GM18868 (cell line): ENCODE data around the gene RMDN3.

Experiments used
- ATAC-seq: cut with Tn5 transposase; IDR thresholded peaks from one replicate; pipeline ENCODE4 v1.9.1; 2021; ENCODE audit warnings: mild to moderate bottlenecking, moderate library complexity; ENCODE audit not compliant: unreplicated experiment

Gene RMDN3

DNA sequence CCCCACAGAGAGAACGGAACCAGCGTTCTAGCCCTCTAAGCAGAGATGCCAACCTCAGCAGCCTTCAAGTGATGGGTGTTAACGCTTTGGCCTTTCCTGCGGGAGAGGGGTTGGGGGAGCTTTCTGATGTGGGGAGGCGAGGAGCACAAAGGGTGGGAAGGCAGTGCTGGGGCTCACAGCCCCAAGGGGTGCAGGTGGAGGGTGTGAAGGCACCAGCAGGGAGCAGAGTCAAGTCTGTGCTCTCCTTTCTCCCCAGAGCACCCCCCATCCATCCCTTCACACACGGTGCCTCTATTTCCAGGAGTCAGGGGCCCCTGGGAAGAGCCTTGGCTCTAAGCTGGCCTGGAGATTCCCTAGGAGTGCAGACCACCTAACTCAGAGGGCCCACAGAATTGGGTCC is 18.8 kb upstream of the RMDN3 start:
- no peak for ATAC-seq

DNA sequence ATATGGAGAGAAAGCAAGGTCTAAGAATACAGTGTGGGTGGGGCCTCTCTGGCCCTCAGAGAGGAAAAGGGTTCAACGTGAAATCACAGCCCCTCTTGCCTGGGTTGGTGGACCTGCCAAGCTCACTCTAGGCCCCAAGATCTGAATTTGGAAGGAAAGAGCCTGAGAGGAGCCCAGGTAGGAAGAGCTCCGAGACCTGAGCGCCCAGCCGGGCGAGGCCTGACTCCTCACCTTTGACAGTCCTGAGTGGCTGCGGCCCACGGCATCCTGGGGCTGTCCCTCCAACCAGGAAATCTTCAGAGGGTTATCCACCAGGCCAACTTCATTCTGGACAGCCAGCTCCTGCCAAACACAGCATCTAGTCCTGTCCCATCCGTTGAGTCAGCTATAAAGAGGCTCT is 18.4 kb upstream of the RMDN3 start:
- no peak for ATAC-seq

DNA sequence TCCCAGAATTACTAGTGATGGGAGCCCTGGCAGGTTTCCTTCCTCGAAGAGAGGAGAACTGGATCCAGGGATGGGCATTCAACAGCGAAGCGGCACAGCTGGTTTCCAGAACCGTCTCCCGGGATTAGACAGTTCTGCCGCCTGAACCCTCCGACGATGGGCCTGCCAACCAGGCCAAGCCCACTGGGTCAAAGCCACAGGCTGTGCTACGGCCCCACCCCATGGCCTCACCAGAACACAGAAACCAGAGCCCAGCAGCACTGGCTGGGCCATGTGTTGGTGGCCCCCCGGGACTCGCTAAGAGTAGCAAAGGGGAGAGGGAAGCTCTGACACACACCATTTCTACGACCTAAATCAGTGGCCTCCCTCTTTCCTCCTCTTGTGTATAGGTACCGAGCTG is 17.0 kb upstream of the RMDN3 start:
- ATAC-seq = no peak

DNA sequence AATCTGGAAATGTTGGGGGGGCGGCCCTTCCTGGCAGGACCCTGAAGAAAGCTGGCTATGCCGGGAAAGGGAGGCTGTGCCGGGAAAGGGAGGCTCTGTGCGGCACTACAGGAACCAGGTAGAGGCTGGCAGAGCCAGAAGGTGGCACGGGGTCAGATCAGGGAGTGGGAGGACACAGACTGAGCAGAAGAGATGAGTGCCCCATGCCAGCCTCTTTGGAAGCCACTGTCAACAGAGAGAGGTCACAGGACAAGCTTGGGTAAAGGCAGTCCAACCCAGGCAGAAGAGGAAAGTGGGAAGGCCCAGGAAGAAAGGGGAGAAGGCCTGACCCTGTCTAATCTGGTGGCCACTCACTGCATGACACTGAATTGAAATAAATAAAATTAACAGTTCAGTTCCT is 16.2 kb upstream of the RMDN3 start:
- no peak for ATAC-seq

DNA sequence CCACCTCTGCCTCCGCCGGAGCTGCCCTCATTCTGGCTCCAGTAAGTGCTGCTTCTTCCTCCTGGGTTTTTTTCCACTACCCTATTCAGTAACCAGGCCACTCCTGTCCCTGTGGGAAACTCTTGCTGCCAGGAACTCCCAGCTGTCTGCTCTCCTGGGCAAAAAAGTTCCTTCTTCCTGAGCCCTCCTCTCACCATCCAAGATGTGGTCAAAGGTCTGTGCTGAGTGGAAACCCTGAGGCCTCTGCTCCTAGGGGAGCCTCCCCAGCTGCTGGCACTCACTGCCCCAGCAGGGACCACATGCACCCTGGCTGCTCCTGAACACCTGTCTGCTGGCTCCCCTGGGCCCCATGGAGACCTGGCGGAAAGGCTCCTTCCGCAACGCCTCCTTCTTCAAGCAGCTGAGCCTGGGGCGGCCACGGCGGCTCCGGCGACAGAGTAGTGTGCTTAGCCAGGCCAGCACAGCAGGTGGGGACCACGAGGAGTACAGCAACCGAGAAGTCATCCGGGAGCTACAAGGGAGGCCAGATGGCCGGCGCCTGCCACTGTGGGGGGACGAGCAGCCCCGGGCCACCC is 15.2 kb upstream of the RMDN3 start:
- no peak for ATAC-seq

DNA sequence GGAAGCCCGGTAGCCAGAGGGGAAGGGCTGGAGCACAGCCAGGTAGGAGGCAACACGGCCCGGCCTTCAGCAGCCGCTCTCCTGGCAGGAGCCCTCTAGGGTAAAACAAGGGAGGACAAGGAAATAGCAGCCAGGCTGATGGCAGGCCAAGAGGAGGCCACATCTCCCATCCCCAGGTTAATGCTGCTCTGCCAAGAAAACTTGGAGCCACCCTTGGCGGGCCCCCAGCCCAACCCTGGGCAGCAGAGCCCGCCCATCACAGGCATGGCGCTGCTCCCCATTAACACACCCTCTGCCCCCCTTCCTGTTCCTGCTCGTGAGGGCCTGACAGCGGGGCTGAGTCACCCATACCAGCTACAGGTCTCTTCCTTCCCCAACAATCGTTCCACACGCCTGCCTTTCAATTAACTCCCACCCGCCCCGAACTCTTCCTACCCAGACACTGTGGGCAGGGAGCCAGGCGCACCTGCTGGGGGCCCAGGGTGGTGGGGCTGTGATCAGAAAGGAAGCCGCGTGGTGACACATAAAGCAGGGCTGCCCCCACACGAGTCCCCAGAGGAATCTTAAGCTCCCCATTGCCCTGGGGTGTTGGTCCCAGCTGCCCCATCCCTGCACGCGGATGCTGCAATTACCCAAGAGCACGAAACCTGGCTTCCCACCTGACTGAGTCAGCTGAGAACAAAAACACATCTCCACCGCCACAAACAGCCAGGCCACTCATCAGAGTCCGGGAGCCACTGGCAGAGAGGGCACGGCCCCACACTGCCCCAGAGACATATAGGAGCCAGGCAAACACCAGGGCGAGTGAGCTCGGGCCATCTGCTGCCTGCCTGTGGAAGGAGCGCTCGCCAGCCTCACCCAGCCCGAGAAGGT is 14.5 kb upstream of the RMDN3 start, which contains the start of gene C15orf62:
C15orf62 (plus strand) TSS at position 707 of the 873 bp plus-strand sequence. CDS start 516 bp downstream, outside the sequence.
- ATAC-seq = peak; percentile 55

DNA sequence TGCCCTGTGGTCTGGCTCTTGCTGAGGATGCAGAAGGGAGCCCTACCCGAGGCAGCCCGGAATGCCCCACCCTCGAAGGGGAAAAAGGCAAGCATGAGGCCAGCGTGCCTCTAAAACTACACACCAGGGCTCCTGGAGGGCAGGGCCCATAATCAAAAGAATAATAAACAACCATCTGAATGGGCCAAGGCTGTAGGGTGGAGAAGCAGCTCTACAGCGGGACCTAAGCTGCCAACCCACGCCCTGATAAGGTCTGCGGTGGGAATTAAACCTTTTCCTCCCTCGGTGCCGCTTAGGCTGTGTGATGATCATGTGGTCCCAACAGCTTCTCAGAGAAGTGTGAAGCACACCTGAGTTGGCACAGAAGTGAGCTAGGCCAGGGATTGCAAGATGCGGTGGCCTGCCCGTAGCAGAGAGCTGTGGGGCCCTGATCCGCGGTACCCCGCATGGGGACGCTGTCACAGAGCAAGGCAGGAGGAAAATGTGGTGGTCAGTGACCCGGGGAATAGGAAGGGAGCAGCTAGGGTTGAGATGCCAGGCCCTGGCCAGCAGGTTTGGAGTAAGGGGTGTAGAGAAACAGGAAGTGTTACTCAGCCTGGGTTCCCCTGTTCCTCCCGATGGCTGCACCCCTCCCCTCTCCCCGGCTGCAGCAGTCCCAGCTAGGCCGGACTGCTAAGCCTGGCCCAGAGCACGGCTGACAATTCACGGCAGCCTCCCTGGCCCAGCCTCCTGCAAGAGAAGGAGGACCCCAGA is 13.6 kb upstream of the RMDN3 start:
- no peak for ATAC-seq

DNA sequence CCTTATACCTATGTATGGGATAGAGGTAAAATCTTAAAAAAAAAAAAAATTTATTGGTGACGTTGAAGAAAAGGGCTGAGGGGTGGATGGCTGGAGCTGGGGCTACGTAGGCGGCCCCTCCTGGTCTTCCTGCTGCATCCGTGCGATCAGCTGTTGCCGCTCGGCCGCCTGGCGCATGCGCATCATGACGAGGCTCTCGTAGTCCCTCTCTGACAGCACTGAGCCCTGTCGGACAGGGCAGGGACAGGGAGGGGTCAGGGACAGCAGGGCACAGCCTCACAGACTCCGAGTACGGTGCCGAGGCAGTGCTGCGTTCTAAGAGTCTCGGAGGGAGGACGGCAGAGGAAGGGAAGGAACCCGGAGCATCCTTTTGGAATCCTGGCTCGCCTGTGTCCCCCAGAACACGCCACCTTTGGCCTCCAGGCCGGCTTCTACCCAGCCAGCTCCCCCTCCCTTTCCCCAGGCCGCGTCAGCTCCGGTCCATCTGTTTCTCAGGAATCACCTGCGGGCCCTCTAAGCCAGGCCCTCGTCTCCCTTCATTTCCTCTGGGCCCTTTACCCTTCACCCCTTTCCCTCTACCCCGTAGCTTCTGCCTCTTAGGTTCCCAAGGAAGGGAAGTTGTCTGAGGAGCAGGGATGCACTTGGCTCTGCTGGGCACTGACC is 12.9 kb upstream of the RMDN3 start:
- ATAC-seq = no peak

DNA sequence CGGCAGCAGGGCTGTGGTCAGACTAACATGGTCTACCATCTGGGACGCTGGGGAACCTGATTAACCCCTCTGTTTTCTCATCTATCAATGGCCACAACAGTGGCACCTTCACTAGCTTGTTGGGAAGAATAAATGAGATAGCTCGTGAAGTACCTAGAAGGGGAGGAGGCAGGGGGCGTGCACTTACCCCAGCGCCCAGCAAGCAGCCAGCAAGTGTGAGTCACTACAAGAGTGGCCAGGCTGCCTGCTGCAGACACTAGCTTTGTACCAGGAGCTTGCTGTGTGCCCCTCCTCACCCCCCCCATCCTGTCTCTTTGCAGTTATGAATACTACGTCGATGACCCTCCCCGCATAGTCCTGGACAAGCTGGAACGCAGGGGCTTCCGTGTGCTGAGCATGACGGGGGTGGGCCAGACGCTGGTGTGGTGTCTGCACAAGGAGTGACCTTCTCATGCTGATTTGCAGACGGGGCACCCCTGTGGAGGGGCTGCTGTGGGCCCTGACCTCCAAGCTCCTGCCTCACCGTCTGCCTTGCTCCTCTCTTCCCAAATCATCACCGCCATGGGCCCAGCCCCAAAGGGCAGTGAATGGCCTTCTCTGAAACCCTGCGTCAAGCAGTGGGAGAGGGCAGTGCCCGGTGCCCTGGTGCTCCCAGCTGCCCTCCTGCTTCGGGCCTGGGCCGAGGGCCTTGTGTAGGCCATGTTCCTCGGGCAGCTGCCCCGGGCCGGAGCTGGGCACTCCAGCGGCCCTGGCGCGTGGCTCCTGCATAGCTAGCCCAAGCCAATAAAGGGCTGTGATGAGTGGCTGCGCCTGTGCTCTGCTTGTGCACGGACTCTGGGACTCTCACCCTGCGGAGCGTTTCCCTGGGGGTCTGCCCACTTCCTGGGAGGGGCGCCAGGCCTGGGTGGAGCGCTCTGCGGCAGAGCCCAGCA is 12.1 kb upstream of the RMDN3 start:
- no peak for ATAC-seq

DNA sequence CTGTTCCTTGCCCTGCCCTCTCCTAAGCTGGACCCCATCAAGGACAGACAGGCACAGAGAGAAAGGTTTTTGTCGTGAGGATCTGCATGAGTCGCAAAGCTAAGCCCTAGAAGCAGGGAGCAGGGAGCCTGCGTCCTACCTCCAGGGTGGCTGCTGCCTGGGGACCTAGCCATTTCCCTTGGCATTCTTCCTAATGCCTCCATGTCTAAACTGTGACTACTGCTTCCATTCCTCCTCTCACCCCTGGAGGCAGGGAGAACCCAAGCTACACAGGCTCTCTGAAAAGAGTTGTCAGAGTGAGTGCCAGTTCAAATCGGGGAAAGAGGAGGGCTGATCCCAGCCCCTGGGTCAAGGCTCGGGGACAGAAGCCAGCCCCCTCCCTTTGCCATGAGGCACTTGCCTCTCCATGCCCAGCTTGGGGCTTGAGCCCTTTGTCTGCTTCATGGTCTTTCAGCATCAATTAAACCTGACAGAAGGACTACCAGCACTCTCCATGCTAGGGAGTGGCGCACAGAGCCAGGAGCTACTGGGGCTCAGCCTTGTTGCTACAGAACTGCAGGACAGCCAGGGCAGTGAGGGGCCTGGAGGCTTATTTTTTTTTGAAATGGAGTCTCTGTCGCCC is 11.3 kb upstream of the RMDN3 start:
- no peak for ATAC-seq

DNA sequence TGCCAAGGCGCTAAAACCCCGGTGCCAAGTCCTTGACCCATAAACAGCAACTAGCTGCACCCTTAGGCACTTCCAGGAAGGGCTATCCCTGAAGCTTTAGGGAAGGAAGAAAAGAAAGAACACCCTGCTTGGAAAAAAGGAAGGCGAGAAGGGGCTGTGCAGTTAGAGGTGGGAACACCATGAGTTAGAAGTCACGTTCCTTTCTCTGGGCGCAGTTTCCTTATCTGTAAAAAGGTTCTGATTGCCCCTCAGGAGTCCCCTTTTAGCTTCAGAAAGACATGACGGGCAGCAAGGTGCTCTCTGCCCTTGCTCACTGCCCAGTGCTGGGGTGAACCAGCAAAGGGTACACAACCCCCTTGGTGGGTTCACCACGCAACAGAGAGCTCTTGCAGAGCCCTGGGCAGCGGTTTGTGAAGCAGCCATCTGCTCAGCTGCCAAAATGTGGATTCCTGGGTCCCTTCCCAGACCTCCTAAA is 9.6 kb upstream of the RMDN3 start:
- ATAC-seq = no peak

DNA sequence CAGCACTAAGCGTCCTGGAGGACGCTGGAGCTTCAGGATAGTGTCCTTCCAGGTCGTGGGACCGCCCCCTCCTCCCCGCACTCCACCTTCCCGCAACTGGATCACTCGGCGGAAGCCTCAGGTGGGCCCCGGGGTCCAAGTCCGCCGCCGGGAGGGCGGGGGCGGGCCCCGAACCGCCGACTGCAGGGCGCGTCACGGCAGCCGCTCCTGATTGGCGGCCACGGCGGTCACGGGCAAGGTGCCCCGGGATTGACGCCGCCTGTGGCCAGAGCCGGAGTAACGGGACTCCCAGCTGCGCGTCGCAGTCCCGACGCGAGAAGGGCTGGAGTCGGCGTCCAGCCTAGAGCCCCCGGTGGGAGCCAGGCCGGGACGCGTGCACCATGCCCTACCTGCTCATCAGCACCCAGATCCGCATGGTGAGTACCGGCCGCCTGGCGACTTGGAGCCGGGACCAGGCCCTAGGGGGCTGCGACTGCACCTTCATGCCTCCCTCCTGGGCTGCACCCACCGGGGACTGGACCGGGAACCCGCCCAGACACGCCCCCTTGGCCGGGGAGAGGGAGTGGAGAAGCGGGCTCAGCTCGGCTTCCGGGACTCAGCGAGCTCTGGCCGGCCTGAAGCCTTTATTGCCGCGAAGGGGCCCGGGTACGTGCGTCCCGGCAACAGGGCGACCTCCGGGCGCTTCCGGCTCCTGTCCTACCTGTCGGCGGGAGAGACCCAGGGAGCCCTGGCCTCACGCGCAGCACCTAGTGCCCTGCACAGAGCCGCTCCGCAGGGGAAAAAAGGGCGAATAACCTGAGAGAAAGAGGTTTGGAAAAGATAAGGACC is 9.0 kb upstream of the RMDN3 start, which contains the start of gene GCHFR:
GCHFR (plus strand) TSS at position 268 of the 828 bp plus-strand sequence; CDS start at position 381, 113 bp downstream.
- peak; percentile 53 for ATAC-seq

DNA sequence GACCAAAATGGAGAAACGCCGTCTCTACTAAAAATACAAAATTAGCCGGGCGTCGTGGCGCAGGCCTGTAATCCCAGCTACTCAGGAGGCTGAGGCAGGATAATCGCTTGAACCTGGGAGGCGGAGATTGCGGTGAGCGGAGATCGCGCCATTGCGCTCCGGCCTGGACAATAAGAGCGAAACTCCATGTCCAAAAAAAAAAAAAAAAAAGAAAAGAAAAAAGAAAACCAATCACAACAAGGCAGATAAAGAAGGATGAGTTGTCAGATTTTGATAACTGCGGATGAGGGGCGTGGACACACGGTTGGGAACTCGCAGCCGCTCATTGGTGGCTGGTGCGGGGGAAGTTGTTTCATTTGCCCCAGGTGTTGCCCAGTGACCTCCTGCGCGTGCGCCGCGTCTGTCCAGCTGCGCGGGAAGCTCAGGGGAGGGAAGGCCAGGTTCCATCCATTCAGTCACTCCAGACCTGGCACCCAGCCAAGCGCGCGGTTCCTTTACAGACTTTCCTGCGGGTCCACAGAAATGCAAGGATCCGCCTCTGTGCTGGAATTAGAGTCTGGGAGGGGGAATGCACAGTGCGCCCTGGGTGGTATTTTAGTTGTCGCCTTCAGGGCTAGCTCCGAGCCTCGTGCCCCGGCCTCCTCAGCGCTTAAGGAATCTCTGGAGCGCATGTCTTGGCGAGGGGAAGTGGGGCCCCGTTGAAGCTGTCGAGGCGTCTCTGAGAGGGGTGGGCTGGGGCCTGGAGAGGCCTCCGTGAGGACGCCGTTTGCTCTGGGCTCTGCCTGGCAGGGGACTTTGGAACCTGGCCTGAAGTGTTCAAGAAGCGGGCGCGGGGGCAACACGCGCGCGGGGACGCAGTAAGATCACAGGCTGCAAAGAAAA is 8.1 kb upstream of the RMDN3 start:
- peak; percentile 7 for ATAC-seq

DNA sequence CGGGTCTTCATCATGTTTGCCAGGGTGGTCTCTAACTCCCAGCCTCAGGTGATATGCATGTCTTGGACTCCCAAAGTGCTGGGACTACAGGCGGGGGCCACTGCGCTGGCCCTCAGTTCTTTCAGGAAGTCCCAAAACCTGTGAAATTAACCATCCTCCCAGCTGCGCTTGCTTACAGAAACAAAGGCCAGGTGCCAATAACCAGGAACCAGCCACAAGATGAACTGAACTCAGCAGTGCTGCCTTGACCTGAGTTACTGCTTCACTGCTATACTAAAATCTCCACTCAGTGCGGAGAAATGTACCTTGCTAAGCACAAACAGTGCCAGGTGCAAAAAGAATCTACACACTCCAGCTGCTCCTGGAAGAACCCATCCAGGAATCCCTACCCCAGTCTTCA is 4.9 kb upstream of the RMDN3 start:
- no peak for ATAC-seq

DNA sequence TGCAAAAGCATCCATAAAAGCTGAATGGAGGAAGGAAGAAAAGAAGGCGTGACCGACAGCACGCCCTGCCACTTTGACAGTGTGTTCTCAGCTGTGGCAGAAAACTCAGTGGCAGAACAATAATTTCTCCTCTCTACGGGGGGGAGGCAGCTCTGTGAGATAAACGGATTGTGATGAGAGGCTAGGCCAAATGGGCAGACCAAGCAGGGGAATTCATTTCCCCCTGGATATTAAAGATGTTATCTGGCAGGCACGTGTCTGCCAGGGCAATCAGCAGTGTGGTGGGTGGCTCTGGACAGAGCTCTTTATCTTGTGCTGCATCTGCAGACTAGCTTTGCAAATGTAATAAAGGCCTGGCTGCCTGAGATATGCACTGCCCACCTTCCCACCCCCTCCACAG is 1.9 kb upstream of the RMDN3 start:
- no peak for ATAC-seq

DNA sequence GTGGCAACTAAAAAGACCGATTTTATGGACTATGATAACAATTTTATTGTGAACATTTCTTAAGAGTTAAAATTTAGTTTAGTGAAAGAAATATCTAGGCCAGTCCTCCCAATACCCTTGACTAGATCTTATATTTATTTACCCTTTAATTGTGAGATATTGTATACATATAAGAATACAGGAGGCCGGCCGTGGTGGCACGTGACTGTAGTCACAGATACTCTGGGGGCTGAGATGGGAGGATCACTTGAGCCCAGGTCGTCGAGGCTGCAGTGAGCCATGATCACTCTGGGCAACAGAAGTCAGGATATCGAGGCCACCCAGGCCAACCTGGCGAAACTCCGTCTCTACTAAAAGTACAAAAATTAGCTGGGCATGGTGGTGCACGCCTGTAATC is 756 bp upstream of the RMDN3 start:
- no peak for ATAC-seq

DNA sequence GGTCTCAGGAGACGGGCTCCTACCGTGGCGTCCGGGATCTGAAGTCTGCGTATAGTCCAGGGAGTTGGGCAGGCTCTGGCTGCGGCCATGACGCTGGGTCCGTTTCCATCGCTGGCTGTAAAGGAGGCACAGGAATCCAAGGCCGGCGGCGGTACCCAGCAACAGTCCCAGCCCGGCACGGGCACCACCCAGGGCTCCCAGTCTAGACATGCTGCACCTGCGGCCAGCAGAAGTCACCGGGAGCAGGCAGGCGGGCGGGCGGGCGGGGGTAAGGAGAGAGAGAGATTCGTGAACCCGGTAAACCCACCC is 526 bp downstream of the RMDN3 start:
- peak; percentile 3 for ATAC-seq

DNA sequence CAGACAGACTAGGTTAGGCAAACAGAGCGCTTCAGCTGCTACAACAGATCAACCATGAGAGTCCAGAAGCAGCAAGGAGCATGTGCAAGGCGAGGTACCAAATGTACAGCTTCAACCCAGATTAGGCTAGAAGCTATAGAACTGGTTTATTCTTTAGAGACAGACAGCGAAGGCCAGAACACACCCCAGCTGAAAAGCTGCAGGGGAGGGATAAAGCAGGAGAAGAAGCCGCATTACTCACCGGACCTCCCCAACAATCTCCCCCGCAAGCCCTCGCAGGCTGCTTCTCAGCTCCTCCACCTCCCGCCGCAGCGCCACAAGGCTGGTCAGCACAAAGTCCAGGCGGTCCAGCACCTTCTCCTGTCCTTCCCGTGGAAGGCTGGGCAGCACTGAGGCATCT is 3.3 kb downstream of the RMDN3 start:
- no peak for ATAC-seq
